Measurements from ENCODE around the gene DMD. TPM values are rescaled to one million over a fixed set of nuclear protein-coding genes. Genes with fewer than 3 reads are reported as not detected.

Gene DMD
- total RNA-seq, 1 donor from 2014 or later: 22.2 TPM

DNA sequence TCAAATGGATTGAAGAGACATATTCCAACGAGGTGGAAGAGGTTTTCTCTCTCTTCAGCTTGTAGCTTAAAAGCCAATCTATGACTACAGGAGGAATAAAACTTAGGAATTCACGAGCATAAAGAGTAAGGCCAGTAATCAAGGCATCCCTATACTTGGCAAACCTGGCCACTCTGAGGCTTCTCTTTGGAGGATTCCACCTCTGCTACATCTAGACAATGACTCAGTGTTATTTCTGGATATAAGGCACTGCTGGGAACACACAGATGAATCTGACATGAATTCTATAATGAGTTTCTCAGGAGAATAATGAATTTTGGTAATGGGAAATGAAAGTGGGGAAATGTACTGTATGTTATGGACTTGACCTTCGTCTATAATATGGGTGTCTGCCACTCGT lies 1123.7 kb downstream of the DMD start:
- H3K36me3 Mint-ChIP-seq (ENCODE audit: low read depth, unreplicated experiment): no peaks in the 10 kb centered on the region
- Histone ChIP-seq H3K36me3 (ENCODE audit: insufficient read depth, low read length) (no peaks in the 10 kb centered on the region), H2AFZ (ENCODE audit: low read depth, low read length) (no peak overlapping the region), H3K4me2 (ENCODE audit: low read length) (no peak overlapping the region), H3K4me1 (ENCODE audit: insufficient read depth, low read length) (no peaks in the 10 kb centered on the region), H3K27ac (ENCODE audit: low read depth, low read length) (no peak overlapping the region), H3K79me2 (ENCODE audit: insufficient read depth, low read length) (no peaks in the 10 kb centered on the region), H4K20me1 (ENCODE audit: insufficient read depth, low read length) (no peaks in the 10 kb centered on the region), H3K9ac (ENCODE audit: low read length) (no peak overlapping the region), H3K4me3 (ENCODE audit: insufficient read depth, low read depth, low read length) (no peak overlapping the region), H3K9me3 (ENCODE audit: insufficient read depth, low read depth, low read length) (no peaks in the 10 kb centered on the region), H3K27me3 (ENCODE audit: insufficient read depth, low read length) (no peaks in the 10 kb centered on the region)
- no peaks in the 10 kb centered on the region for H3K4me1 Mint-ChIP-seq (ENCODE audit: low read depth, unreplicated experiment)
- no peak for TF ChIP-seq EZH2 (IDR thresholded peaks at IDR 0.05; ENCODE audit: insufficient read depth, low read length)
- TF ChIP-seq, protein P1, sequence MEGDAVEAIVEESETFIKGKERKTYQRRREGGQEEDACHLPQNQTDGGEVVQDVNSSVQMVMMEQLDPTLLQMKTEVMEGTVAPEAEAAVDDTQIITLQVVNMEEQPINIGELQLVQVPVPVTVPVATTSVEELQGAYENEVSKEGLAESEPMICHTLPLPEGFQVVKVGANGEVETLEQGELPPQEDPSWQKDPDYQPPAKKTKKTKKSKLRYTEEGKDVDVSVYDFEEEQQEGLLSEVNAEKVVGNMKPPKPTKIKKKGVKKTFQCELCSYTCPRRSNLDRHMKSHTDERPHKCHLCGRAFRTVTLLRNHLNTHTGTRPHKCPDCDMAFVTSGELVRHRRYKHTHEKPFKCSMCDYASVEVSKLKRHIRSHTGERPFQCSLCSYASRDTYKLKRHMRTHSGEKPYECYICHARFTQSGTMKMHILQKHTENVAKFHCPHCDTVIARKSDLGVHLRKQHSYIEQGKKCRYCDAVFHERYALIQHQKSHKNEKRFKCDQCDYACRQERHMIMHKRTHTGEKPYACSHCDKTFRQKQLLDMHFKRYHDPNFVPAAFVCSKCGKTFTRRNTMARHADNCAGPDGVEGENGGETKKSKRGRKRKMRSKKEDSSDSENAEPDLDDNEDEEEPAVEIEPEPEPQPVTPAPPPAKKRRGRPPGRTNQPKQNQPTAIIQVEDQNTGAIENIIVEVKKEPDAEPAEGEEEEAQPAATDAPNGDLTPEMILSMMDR (IDR thresholded peaks at IDR 0.05; ENCODE audit: insufficient read depth, low read depth, low read length): no peak
- H3K9me3 Mint-ChIP-seq (ENCODE audit: unreplicated experiment): no peaks in the 10 kb centered on the region
- H3K27me3 Mint-ChIP-seq (ENCODE audit: low read depth, unreplicated experiment): no peaks in the 10 kb centered on the region
- FAIRE-seq: no peak
- DNase-seq (ENCODE audit: low read depth): no peak
- H3K4me3 Mint-ChIP-seq (ENCODE audit: unreplicated experiment): no peak overlapping the region
- H3K27ac Mint-ChIP-seq (ENCODE audit: unreplicated experiment): no peak overlapping the region

DNA sequence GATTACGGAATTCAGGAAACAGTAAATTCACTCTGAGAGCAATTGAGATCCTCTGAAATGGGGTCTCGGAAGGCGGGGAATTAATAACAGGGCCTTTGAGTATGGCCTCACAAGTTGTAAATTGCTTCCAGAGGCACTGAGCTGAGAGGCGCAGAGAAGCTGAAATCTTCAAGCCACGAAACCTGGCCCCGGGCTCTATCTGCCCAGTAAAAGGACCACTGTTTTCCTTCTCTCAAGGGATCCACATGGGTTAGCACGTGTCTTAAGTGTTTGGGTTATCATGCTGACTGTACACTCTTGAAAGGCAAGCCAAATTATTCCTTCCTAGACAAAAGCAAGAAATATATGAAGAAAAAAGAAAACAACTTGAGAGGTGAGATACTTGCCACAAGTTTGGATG lies 1126.6 kb downstream of the DMD start:
- H3K27ac Mint-ChIP-seq (ENCODE audit: unreplicated experiment): no peak overlapping the region
- Histone ChIP-seq H3K27me3 (ENCODE audit: insufficient read depth, low read length) (no peaks in the 10 kb centered on the region), H3K9me3 (ENCODE audit: insufficient read depth, low read depth, low read length) (no peaks in the 10 kb centered on the region), H3K27ac (ENCODE audit: low read depth, low read length) (no peak overlapping the region), H4K20me1 (ENCODE audit: insufficient read depth, low read length) (no peaks in the 10 kb centered on the region), H3K79me2 (ENCODE audit: insufficient read depth, low read length) (no peaks in the 10 kb centered on the region), H3K9ac (ENCODE audit: low read length) (no peak overlapping the region), H2AFZ (ENCODE audit: low read depth, low read length) (no peak overlapping the region), H3K4me3 (ENCODE audit: insufficient read depth, low read depth, low read length) (no peak overlapping the region), H3K4me1 (ENCODE audit: insufficient read depth, low read length) (no peaks in the 10 kb centered on the region), H3K4me2 (ENCODE audit: low read length) (no peak overlapping the region), H3K36me3 (ENCODE audit: insufficient read depth, low read length) (no peaks in the 10 kb centered on the region)
- no peaks in the 10 kb centered on the region for H3K9me3 Mint-ChIP-seq (ENCODE audit: unreplicated experiment)
- no peak for FAIRE-seq
- DNase-seq (ENCODE audit: low read depth): no peak
- no peak overlapping the region for H3K4me3 Mint-ChIP-seq (ENCODE audit: unreplicated experiment)
- H3K27me3 Mint-ChIP-seq (ENCODE audit: low read depth, unreplicated experiment): no peaks in the 10 kb centered on the region
- H3K4me1 Mint-ChIP-seq (ENCODE audit: low read depth, unreplicated experiment): no peaks in the 10 kb centered on the region
- no peaks in the 10 kb centered on the region for H3K36me3 Mint-ChIP-seq (ENCODE audit: low read depth, unreplicated experiment)
- TF ChIP-seq, protein P1 (IDR thresholded peaks at IDR 0.05; ENCODE audit: insufficient read depth, low read depth, low read length): no peak
- no peak for TF ChIP-seq EZH2 (IDR thresholded peaks at IDR 0.05; ENCODE audit: insufficient read depth, low read length)

DNA sequence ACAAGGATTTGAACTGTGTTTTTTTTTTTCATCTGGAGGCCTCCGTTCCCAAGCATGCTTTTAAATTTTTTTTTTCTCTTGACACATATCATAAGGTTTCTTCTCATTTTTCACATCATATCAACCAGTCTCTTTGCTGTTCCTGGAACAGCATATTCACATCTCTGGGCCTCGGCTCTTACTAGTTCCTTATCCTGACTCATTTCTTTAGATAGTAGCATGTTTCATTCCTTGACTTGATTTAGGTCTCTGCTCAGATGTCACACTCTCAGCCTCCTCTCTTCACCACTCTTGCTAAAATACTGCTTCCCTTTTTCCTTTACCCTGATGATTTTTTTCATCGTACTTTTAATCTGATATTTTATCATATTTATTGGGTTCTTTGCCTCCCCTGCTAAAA lies 1163.1 kb downstream of the DMD start:
- Histone ChIP-seq H2AFZ (ENCODE audit: low read depth, low read length) (no peak overlapping the region), H3K27ac (ENCODE audit: low read depth, low read length) (no peak overlapping the region), H3K79me2 (ENCODE audit: insufficient read depth, low read length) (no peaks in the 10 kb centered on the region), H3K27me3 (ENCODE audit: insufficient read depth, low read length) (no peaks in the 10 kb centered on the region), H3K4me1 (ENCODE audit: insufficient read depth, low read length) (no peaks in the 10 kb centered on the region), H4K20me1 (ENCODE audit: insufficient read depth, low read length) (no peaks in the 10 kb centered on the region), H3K9ac (ENCODE audit: low read length) (no peak overlapping the region), H3K4me2 (ENCODE audit: low read length) (no peak overlapping the region), H3K36me3 (ENCODE audit: insufficient read depth, low read length) (no peaks in the 10 kb centered on the region), H3K4me3 (ENCODE audit: insufficient read depth, low read depth, low read length) (no peak overlapping the region), H3K9me3 (ENCODE audit: insufficient read depth, low read depth, low read length) (no peaks in the 10 kb centered on the region)
- Mint-ChIP-seq H3K36me3 (ENCODE audit: low read depth, unreplicated experiment) (no peaks in the 10 kb centered on the region), H3K27ac (ENCODE audit: unreplicated experiment) (no peak overlapping the region), H3K9me3 (ENCODE audit: unreplicated experiment) (no peaks in the 10 kb centered on the region), H3K27me3 (ENCODE audit: low read depth, unreplicated experiment) (no peaks in the 10 kb centered on the region), H3K4me1 (ENCODE audit: low read depth, unreplicated experiment) (peaks cover under 1% of the 10 kb centered on the region), H3K4me3 (ENCODE audit: unreplicated experiment) (no peak overlapping the region)
- FAIRE-seq (peak; percentile 72), DNase-seq (ENCODE audit: low read depth) (no peak)
- TF ChIP-seq, protein P1 (IDR thresholded peaks at IDR 0.05; ENCODE audit: insufficient read depth, low read depth, low read length): no peak
- no peak for TF ChIP-seq EZH2 (IDR thresholded peaks at IDR 0.05; ENCODE audit: insufficient read depth, low read length)

Data from astrocyte (in vitro differentiated cells and primary cell).